BE2C (cell line): ENCODE measurements around the gene OR10H4.

Source experiments
- DNase-seq: peaks from one replicate; pipeline ENCODE4 v3.0.0-alpha.2; 2020
- H3K27me3 ChIP-seq: fragments of 250-450 bp; sonication (Bioruptor Pico); 2 replicates; pipeline ENCODE4 v1.5.1; 2020; ENCODE audit warnings: mild to moderate bottlenecking
- H3K36me3 ChIP-seq: fragments of 250-450 bp; sonication (Bioruptor Pico); 2 replicates; pipeline ENCODE4 v1.5.1; 2020; ENCODE audit warnings: mild to moderate bottlenecking
- H3K4me1 ChIP-seq: fragments of 250-450 bp; sonication (Bioruptor Pico); 2 replicates; pipeline ENCODE4 v1.5.1; 2020
- H3K4me3 ChIP-seq: 2 replicates; pipeline ENCODE4 v1.5.1; 2011; ENCODE audit warnings: low read depth, low read length
- H3K9me3 ChIP-seq: fragments of 250-450 bp; sonication (Bioruptor Pico); 2 replicates; pipeline ENCODE4 v1.5.1; 2020
- TF ChIP-seq, protein P1 (sequence below): IDR thresholded peaks from 2 replicates; pipeline ENCODE4 v1.5.1; 2012; ENCODE audit warnings: mild to moderate bottlenecking, low read depth, low read length

OR10H4 gene

GRCh38 chr19:15911599-15912235 is 37.1 kb upstream of the OR10H4 start:
- TF ChIP-seq, protein P1, sequence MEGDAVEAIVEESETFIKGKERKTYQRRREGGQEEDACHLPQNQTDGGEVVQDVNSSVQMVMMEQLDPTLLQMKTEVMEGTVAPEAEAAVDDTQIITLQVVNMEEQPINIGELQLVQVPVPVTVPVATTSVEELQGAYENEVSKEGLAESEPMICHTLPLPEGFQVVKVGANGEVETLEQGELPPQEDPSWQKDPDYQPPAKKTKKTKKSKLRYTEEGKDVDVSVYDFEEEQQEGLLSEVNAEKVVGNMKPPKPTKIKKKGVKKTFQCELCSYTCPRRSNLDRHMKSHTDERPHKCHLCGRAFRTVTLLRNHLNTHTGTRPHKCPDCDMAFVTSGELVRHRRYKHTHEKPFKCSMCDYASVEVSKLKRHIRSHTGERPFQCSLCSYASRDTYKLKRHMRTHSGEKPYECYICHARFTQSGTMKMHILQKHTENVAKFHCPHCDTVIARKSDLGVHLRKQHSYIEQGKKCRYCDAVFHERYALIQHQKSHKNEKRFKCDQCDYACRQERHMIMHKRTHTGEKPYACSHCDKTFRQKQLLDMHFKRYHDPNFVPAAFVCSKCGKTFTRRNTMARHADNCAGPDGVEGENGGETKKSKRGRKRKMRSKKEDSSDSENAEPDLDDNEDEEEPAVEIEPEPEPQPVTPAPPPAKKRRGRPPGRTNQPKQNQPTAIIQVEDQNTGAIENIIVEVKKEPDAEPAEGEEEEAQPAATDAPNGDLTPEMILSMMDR: no peak
- Histone ChIP-seq H3K36me3 (no peaks in the 10 kb centered on the region), H3K9me3 (no peaks in the 10 kb centered on the region), H3K4me3 (no peak overlapping the region), H3K4me1 (no peaks in the 10 kb centered on the region), H3K27me3 (peaks cover 15% of the 10 kb centered on the region)
- DNase-seq: no peak

- Histone ChIP-seq H3K4me3 (no peak overlapping the region), H3K27me3 (peaks cover 13% of the 10 kb centered on the region), H3K36me3 (no peaks in the 10 kb centered on the region), H3K9me3 (no peaks in the 10 kb centered on the region), H3K4me1 (no peaks in the 10 kb centered on the region)
- no peak for DNase-seq
- TF ChIP-seq, protein P1: no peak
Observed at GRCh38 chr19:15913384-15913783, 35.4 kb upstream of the OR10H4 start.

DNA sequence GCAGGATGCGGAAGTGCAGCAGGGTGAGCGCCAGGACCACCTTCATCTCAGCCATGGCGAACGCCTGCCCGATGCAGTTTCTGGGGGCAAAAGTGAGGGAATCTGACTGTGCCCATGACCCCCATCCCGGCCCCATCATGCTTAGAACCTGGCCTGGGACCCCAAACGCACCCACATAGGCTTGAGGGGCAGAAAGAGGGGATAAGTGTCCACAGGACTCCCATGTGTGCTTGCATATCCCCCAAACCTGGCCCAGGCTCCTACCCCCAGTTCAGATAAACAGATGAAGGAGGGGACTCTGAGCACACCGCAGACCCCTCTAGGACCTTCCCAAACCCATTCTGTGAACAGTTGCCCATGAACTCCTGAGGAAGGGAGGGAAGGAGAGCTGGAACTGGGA is 35.0 kb upstream of the OR10H4 start:
- Histone ChIP-seq H3K27me3 (peaks cover 13% of the 10 kb centered on the region), H3K9me3 (no peaks in the 10 kb centered on the region), H3K4me3 (no peak overlapping the region)

GRCh38 chr19:15915109-15915508 is 33.7 kb upstream of the OR10H4 start:
- Histone ChIP-seq H3K36me3 (no peaks in the 10 kb centered on the region), H3K4me3 (no peak overlapping the region), H3K27me3 (peaks cover 13% of the 10 kb centered on the region), H3K9me3 (no peaks in the 10 kb centered on the region), H3K4me1 (no peaks in the 10 kb centered on the region)
- DNase-seq: no peak
- TF ChIP-seq, protein P1: no peak

More for the DNA sequence above, 35.0 kb upstream of the OR10H4 start:
- no peak for DNase-seq
- TF ChIP-seq, protein P1: no peak
- Histone ChIP-seq H3K36me3 (no peaks in the 10 kb centered on the region), H3K4me1 (no peaks in the 10 kb centered on the region)

GRCh38 chr19:15919243-15919642 is 29.6 kb upstream of the OR10H4 start:
- Histone ChIP-seq H3K4me1 (no peaks in the 10 kb centered on the region), H3K9me3 (no peaks in the 10 kb centered on the region), H3K27me3 (no peaks in the 10 kb centered on the region; the same call in 1 of the 2 replicates), H3K4me3 (no peak overlapping the region), H3K36me3 (no peaks in the 10 kb centered on the region)
- TF ChIP-seq, protein P1: no peak
- no peak for DNase-seq

DNA sequence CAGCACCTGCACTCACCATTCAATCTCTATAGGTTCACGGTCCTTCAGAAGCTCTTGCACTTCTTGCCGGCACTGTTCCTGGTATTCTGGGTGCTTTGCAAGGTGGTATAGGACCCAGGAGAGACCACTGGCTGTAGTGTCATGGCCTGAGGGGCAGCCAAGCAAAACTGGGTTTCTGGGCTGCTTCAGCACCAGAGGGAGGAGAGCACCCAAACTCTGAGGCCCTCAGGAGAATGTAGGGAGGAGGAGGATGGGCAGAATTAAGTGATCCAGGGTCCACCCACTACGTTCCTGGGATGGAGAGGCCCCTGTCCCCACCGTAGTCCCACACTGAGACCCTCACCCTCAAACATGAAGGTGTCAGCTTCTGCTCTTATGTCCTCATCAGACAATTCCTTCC is 26.8 kb upstream of the OR10H4 start:
- Histone ChIP-seq H3K4me3 (no peak overlapping the region), H3K27me3 (no peaks in the 10 kb centered on the region; the same call in 1 of the 2 replicates), H3K36me3 (no peaks in the 10 kb centered on the region), H3K9me3 (no peaks in the 10 kb centered on the region), H3K4me1 (no peaks in the 10 kb centered on the region)
- DNase-seq: no peak
- TF ChIP-seq, protein P1: no peak
